ENCODE measurements around the gene PTH1R. TPM values are rescaled to one million over a fixed set of nuclear protein-coding genes. Genes with fewer than 3 reads are reported as not detected.

The PTH1R gene
- polyA plus RNA-seq, 1 donor (not counting 4 experiments of a cell fraction or from before 2014, with no cell fraction given) = not detected

DNA sequence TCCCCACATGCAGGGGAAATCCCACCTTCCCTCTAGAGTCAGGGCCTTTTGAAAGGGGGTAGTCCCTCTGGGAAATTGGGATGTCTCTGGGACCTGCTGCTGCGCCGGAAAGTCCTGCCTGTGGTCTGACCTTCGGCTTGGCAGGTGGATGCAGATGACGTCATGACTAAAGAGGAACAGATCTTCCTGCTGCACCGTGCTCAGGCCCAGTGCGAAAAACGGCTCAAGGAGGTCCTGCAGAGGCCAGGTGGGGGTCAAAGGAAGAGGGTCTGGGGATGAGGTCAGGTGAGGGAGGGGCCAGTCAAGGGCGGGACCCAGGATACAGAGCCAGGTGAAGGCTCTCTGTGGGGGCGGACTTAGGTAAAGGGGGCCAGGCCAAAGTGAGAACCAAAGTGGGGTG is 16.2 kb downstream of the PTH1R start:
- Histone ChIP-seq H3K27ac (ENCODE audit: control insufficient read depth, insufficient read depth, low read length) (no peak overlapping the region), H3K27me3 (ENCODE audit: control insufficient read depth, extremely low read depth, insufficient read depth, low read length) (peaks cover 59% of the 10 kb centered on the region), H3K9me1 (ENCODE audit: control insufficient read depth, extremely low read depth, insufficient read depth, low read length) (no peaks in the 10 kb centered on the region), H3K79me2 (ENCODE audit: control insufficient read depth, insufficient read depth, low read length) (no peaks in the 10 kb centered on the region), H4K20me1 (ENCODE audit: control insufficient read depth, extremely low read depth, insufficient read depth, low read length) (no peaks in the 10 kb centered on the region), H3K4me3 (ENCODE audit: control insufficient read depth in 2 of 3, extremely low read depth in 1 of 3, insufficient read depth in 2 of 3, low read depth in 1 of 3, low read length in 3 of 3) (no peak overlapping the region), H3K9ac (ENCODE audit: control insufficient read depth, extremely low read depth, insufficient read depth, low read length) (no peak overlapping the region), H3K36me3 (ENCODE audit: control insufficient read depth in 2 of 2, extremely low read depth in 1 of 2, insufficient read depth in 2 of 2, low read length in 2 of 2) (no peaks in the 10 kb centered on the region), H3K4me2 (ENCODE audit: control insufficient read depth, extremely low read depth, insufficient read depth, low read depth, low read length) (no peak overlapping the region), H3K4me1 (ENCODE audit: control insufficient read depth, extremely low read depth, insufficient read depth, low read length) (peaks cover 5% of the 10 kb centered on the region), H2AFZ (ENCODE audit: control insufficient read depth, low read length) (no peak overlapping the region), H3K9me3 (ENCODE audit: control insufficient read depth, low read depth, low read length) (no peaks in the 10 kb centered on the region)
- FAIRE-seq (no peak), DNase-seq (ENCODE audit: low read depth, low spot score) (no peak)
- dilution Hi-C loops (cut with MboI; ENCODE audit: extremely low pct_ligation_motif_present, low sequenced_read_pairs) = no loop called here
- TF ChIP-seq, protein P1, sequence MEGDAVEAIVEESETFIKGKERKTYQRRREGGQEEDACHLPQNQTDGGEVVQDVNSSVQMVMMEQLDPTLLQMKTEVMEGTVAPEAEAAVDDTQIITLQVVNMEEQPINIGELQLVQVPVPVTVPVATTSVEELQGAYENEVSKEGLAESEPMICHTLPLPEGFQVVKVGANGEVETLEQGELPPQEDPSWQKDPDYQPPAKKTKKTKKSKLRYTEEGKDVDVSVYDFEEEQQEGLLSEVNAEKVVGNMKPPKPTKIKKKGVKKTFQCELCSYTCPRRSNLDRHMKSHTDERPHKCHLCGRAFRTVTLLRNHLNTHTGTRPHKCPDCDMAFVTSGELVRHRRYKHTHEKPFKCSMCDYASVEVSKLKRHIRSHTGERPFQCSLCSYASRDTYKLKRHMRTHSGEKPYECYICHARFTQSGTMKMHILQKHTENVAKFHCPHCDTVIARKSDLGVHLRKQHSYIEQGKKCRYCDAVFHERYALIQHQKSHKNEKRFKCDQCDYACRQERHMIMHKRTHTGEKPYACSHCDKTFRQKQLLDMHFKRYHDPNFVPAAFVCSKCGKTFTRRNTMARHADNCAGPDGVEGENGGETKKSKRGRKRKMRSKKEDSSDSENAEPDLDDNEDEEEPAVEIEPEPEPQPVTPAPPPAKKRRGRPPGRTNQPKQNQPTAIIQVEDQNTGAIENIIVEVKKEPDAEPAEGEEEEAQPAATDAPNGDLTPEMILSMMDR (optimal IDR thresholded peaks at IDR 0.05 in 1 of 3, IDR thresholded peaks at IDR 0.05 in 1 of 3, conservative IDR thresholded peaks at IDR 0.05 in 1 of 3; ENCODE audit: extremely low read depth in 1 of 3, insufficient read depth in 2 of 3, low read length in 3 of 3) = no peak
- no peak for TF ChIP-seq EZH2 (IDR thresholded peaks at IDR 0.05; ENCODE audit: low read length)

DNA sequence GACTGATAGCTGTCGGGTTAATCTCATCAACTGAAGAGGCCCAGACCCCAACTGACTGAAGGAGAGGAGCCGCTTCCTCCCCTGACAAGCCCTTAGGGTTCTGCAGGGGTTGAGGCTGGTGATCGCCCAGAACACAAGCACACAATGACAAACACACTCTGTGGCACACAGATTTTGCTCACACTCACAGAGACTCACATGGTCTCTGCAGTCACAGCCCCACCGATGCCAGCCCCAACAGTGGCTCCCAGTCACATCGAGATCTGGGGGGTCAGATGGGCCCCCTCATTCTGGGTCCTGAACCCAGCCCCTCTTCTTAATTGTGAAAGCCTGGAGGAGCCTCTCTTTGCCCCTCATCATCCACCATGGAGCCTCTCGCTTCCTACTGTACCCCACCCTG is 16.7 kb downstream of the PTH1R start:
- Histone ChIP-seq H3K79me2 (ENCODE audit: control insufficient read depth, insufficient read depth, low read length) (no peaks in the 10 kb centered on the region), H3K27me3 (ENCODE audit: control insufficient read depth, extremely low read depth, insufficient read depth, low read length) (peaks cover 64% of the 10 kb centered on the region), H3K36me3 (ENCODE audit: control insufficient read depth in 2 of 2, extremely low read depth in 1 of 2, insufficient read depth in 2 of 2, low read length in 2 of 2) (no peaks in the 10 kb centered on the region), H2AFZ (ENCODE audit: control insufficient read depth, low read length) (no peak overlapping the region), H3K9me3 (ENCODE audit: control insufficient read depth, low read depth, low read length) (no peaks in the 10 kb centered on the region), H3K4me2 (ENCODE audit: control insufficient read depth, extremely low read depth, insufficient read depth, low read depth, low read length) (no peak overlapping the region), H3K4me1 (ENCODE audit: control insufficient read depth, extremely low read depth, insufficient read depth, low read length) (peaks cover 5% of the 10 kb centered on the region), H3K4me3 (ENCODE audit: control insufficient read depth in 2 of 3, extremely low read depth in 1 of 3, insufficient read depth in 2 of 3, low read depth in 1 of 3, low read length in 3 of 3) (no peak overlapping the region), H4K20me1 (ENCODE audit: control insufficient read depth, extremely low read depth, insufficient read depth, low read length) (no peaks in the 10 kb centered on the region), H3K9ac (ENCODE audit: control insufficient read depth, extremely low read depth, insufficient read depth, low read length) (no peak overlapping the region), H3K27ac (ENCODE audit: control insufficient read depth, insufficient read depth, low read length) (no peak overlapping the region), H3K9me1 (ENCODE audit: control insufficient read depth, extremely low read depth, insufficient read depth, low read length) (no peaks in the 10 kb centered on the region)
- dilution Hi-C loops (cut with MboI; ENCODE audit: extremely low pct_ligation_motif_present, low sequenced_read_pairs) = no loop called here
- FAIRE-seq (no peak), DNase-seq (ENCODE audit: low read depth, low spot score) (no peak)
- TF ChIP-seq, protein P1 (optimal IDR thresholded peaks at IDR 0.05 in 1 of 3, IDR thresholded peaks at IDR 0.05 in 1 of 3, conservative IDR thresholded peaks at IDR 0.05 in 1 of 3; ENCODE audit: extremely low read depth in 1 of 3, insufficient read depth in 2 of 3, low read length in 3 of 3) = no peak
